Measurements from ENCODE around the gene OGDH.
"Not testable (repeated sequence)": the region's sequence is repeated elsewhere in the genome, so short reads cannot be mapped to it uniquely, and the experiment has no call there.

OGDH gene

GRCh38 chr7:44606341-44607140 lies at the start of gene OGDH:
OGDH (plus strand) TSS chr7:44606627; CDS start chr7:44624344, 17,717 bp downstream.
- Histone ChIP-seq H3K9me3 (ENCODE audit: low read length) (no peaks in the 10 kb centered on the region), H3K4me1 (ENCODE audit: insufficient read depth, low read length) (peaks cover 10% of the 10 kb centered on the region), H2AFZ (ENCODE audit: low read depth, low read length) (peak within 1 kb of the TSS; percentile 68), H3K36me3 (ENCODE audit: insufficient read depth, low read length) (no peaks in the 10 kb centered on the region), H3K27me3 (ENCODE audit: insufficient read depth, low read length) (no peaks in the 10 kb centered on the region), H3K4me3 (ENCODE audit: low read length) (peak within 1 kb of the TSS; percentile 59)

DNA sequence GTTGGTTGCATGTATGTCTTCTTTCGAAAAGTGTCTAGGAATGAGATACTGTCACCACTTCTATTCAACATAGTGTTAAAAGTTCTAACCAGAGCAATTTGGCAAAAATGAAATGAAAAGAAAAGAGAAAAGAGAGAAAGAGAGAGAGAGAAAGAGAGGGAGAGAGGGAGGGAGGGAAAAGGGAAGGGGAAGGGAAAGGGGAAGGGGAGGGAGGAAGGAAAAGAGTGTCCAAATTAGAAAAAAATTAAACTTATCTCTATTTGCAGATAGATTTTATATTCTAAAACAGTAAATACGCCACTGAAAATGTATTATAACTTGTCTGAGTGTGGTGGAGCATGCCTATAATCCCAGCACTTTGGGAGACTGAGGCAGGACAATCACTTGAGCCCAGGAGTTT lies 48.9 kb upstream of the OGDH start:
- Histone ChIP-seq H3K36me3 (ENCODE audit: insufficient read depth, low read length) (no peaks in the 10 kb centered on the region), H3K4me1 (ENCODE audit: insufficient read depth, low read length) (no peaks in the 10 kb centered on the region), H3K4me3 (ENCODE audit: low read length) (no peak overlapping the region), H3K9me3 (ENCODE audit: low read length) (no peaks in the 10 kb centered on the region), H2AFZ (ENCODE audit: low read depth, low read length) (no peak overlapping the region), H3K27me3 (ENCODE audit: insufficient read depth, low read length) (no peaks in the 10 kb centered on the region)

DNA sequence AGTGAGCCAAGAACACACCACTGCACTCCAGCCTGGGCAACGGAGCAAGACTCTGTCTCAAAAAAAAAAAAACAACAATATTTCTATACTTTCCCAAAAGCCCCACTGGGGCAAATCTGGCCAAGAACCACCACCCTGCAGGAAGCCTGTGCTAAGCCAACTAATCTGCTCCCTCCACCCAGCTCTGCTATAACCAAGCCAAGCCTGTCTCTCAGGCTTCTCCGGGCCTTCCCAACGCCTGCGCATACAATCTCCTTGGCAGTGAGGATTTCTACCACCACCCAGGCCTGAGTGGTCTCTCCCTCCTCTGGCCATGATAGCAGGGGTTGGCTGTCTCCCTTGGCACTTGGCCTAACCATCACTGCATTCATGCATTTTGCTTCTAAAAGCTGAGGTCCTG lies 46.9 kb upstream of the OGDH start:
- Histone ChIP-seq H3K4me3 (ENCODE audit: low read length) (no peak overlapping the region), H3K36me3 (ENCODE audit: insufficient read depth, low read length) (peaks cover 6% of the 10 kb centered on the region), H3K9me3 (ENCODE audit: low read length) (no peaks in the 10 kb centered on the region), H2AFZ (ENCODE audit: low read depth, low read length) (no peak overlapping the region), H3K4me1 (ENCODE audit: insufficient read depth, low read length) (no peaks in the 10 kb centered on the region), H3K27me3 (ENCODE audit: insufficient read depth, low read length) (no peaks in the 10 kb centered on the region)

DNA sequence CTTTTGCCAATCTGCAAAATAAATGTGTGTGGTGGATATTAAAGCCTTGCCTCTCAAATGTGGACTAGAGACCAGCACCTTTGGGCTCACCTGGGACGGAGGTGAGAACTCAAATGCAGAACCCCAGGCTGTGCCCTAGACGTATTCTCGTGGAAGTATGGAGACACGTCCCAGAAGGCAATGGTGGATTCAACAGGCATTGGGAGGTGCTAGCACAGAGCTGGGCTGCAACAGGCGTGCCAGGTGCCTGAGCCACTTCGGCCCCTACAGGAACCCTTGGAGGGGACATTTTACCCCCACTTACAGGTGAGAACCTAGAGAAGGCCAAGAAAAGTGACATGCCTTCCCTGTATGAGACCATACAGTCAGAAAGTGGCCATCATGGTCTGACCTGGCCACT lies 44.9 kb upstream of the OGDH start:
- peaks cover 19% of the 10 kb centered on the region for H3K36me3 ChIP-seq (ENCODE audit: insufficient read depth, low read length)
- H3K4me3 ChIP-seq (ENCODE audit: low read length) = no peak overlapping the region
- no peak overlapping the region for H2AFZ ChIP-seq (ENCODE audit: low read depth, low read length)
- H3K4me1 ChIP-seq (ENCODE audit: insufficient read depth, low read length) = no peaks in the 10 kb centered on the region
- no peaks in the 10 kb centered on the region for H3K27me3 ChIP-seq (ENCODE audit: insufficient read depth, low read length)
- H3K9me3 ChIP-seq (ENCODE audit: low read length) = no peaks in the 10 kb centered on the region

DNA sequence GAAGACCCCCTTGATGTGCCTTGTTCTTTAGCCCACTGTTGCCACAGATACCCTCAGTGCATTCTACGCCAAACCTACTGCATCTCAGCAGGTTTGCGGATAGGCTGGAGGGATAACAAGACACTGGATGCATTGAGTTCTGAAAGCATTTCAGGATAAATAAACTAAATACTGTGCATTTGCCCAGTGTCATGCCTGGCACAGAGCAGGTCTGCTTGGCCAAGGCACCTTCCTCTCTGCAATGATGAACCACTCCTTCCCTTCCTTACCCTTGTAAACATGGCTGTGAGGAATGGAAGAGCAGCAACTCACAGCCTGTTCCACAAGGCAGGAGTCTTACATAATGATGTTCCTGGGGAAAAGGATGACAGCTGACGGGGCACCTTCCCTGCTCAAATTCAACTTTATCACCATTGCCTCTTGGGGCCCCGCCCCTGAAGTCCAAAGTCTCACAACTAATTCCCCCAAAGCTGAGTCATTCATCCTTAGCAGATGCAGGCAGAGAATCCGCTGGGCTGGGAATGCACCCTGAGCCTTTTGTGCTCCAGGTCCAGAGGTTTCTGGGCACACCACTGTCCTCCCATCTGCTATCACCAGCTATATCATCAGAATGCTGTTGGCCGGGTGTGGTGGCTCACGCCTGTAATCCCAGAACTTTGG lies 44.3 kb upstream of the OGDH start:
- Histone ChIP-seq H2AFZ (ENCODE audit: low read depth, low read length) (no peak overlapping the region), H3K36me3 (ENCODE audit: insufficient read depth, low read length) (peaks cover 24% of the 10 kb centered on the region), H3K4me3 (ENCODE audit: low read length) (no peak overlapping the region), H3K27me3 (ENCODE audit: insufficient read depth, low read length) (no peaks in the 10 kb centered on the region), H3K9me3 (ENCODE audit: low read length) (no peaks in the 10 kb centered on the region), H3K4me1 (ENCODE audit: insufficient read depth, low read length) (no peaks in the 10 kb centered on the region)

DNA sequence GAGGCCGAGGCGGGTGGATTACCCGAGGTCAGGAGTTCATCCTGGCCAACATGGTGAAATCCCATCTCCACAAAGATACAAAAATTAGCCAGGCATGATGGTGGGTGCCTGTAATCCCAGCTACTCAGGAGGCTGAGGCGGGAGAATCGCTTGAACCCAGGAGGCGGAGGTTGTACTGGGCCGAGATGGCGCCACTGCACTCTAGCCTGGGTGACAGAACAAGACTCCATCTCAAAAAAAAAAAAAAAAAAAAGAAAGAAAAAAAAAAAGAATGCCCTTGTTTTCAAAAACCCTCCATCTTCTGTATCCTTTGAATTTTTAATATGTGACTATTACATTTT lies 43.8 kb upstream of the OGDH start:
- H3K9me3 ChIP-seq (ENCODE audit: low read length); H3K4me3 ChIP-seq (ENCODE audit: low read length); H3K4me1 ChIP-seq (ENCODE audit: insufficient read depth, low read length); H2AFZ ChIP-seq (ENCODE audit: low read depth, low read length); H3K27me3 ChIP-seq (ENCODE audit: insufficient read depth, low read length): not testable (repeated sequence)
- H3K36me3 ChIP-seq (ENCODE audit: insufficient read depth, low read length) = peaks cover 29% of the 10 kb centered on the region

DNA sequence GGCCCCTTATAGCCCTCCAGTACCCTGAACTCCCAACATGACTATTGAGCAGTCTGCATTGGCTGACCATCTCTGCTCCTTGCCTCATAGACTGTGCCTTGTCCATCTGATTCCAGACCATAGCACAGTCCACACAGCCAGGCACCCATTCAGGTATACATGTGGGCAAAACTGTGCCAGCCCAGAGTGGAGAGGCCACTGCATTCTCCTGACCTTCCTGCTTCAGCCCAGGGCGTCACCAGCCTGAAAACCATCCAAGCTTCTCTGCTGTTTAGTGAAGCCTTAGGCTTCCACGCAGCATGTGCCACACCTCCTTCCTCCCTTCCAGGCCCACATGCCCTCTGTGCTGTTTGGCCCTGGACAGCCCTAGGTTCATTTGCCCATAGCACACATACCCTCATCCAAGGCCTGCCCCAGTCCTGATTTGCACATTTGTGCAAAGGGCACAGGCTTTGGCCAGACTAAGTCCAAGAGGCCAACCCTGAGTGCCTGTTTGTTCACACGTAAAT lies 43.2 kb upstream of the OGDH start:
- no peak overlapping the region for H3K4me3 ChIP-seq (ENCODE audit: low read length)
- H3K4me1 ChIP-seq (ENCODE audit: insufficient read depth, low read length) = no peaks in the 10 kb centered on the region
- no peaks in the 10 kb centered on the region for H3K9me3 ChIP-seq (ENCODE audit: low read length)
- H2AFZ ChIP-seq (ENCODE audit: low read depth, low read length) = no peak overlapping the region
- no peaks in the 10 kb centered on the region for H3K27me3 ChIP-seq (ENCODE audit: insufficient read depth, low read length)
- H3K36me3 ChIP-seq (ENCODE audit: insufficient read depth, low read length) = peaks cover 35% of the 10 kb centered on the region

GRCh38 chr7:44564606-44565005 lies 41.8 kb upstream of the OGDH start:
- Histone ChIP-seq H3K4me3 (ENCODE audit: low read length) (no peak overlapping the region), H3K9me3 (ENCODE audit: low read length) (no peaks in the 10 kb centered on the region), H3K36me3 (ENCODE audit: insufficient read depth, low read length) (peaks cover 49% of the 10 kb centered on the region), H3K4me1 (ENCODE audit: insufficient read depth, low read length) (no peaks in the 10 kb centered on the region), H3K27me3 (ENCODE audit: insufficient read depth, low read length) (no peaks in the 10 kb centered on the region), H2AFZ (ENCODE audit: low read depth, low read length) (no peak overlapping the region)

- Histone ChIP-seq H3K36me3 (ENCODE audit: insufficient read depth, low read length) (peaks cover 55% of the 10 kb centered on the region), H3K4me3 (ENCODE audit: low read length) (no peak overlapping the region), H2AFZ (ENCODE audit: low read depth, low read length) (no peak overlapping the region), H3K4me1 (ENCODE audit: insufficient read depth, low read length) (no peaks in the 10 kb centered on the region), H3K27me3 (ENCODE audit: insufficient read depth, low read length) (no peaks in the 10 kb centered on the region), H3K9me3 (ENCODE audit: low read length) (no peaks in the 10 kb centered on the region)
Measured at GRCh38 chr7:44565097-44565794, 41.2 kb upstream of the OGDH start.

DNA sequence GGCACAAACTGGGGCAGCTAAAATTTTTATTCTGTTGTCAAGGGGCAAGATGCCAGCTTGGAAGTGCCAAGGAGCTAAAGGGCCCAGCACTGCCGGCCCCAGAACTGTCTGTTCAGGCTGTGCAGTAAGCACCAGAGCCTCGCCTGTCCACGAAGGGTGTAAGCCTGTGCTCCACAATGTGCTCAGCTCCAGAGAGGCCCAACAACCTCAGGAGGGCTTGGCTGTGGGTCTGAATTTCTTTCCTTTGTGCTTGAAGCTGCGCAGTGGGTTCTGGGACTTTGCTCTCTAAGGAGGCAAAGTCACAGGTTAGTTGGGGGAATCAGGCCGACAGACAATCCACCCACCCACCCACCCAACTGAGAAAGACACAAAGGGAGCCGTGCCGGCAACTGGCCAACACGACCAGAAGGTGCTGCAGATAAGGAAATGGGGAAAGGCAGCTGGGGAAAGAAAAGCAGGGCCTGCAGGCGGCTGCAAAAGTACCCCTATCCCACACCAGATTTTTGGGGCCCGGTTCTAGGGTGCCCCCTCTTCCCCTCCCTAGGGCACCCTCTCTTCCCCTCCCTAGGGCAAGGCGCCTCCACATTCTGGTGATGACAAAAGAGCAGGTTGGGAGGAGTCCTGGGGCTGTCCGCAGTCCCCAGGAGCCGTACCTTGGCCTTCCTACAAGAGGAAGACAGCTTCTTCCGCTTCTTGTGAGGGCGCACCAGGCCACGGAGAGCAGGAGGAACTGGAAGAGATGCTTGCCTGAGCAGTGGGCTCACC lies 40.5 kb upstream of the OGDH start:
- no peaks in the 10 kb centered on the region for H3K4me1 ChIP-seq (ENCODE audit: insufficient read depth, low read length)
- peaks cover 62% of the 10 kb centered on the region for H3K36me3 ChIP-seq (ENCODE audit: insufficient read depth, low read length)
- H3K9me3 ChIP-seq (ENCODE audit: low read length) = no peaks in the 10 kb centered on the region
- no peaks in the 10 kb centered on the region for H3K27me3 ChIP-seq (ENCODE audit: insufficient read depth, low read length)
- H3K4me3 ChIP-seq (ENCODE audit: low read length) = no peak overlapping the region
- no peak overlapping the region for H2AFZ ChIP-seq (ENCODE audit: low read depth, low read length)

DNA sequence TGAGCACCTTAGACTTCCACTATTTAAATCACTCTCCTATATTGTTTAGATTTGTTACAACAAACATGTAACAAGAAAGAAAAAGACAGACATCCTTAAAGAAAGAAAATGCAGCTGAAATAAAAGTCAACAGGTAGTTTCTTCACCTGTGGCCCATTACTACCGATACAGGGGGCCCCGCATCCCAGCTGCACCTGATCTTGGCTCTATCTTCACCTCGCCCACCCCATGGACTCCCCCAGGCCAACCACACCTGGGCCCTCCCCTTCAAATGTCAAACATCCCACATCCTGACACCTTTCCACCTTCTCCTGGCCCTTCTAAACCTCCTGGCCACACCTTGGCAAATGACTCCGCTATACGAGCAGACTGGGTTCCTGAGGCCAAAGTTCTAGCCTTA lies 39.7 kb upstream of the OGDH start:
- Histone ChIP-seq H3K4me1 (ENCODE audit: insufficient read depth, low read length) (no peaks in the 10 kb centered on the region), H2AFZ (ENCODE audit: low read depth, low read length) (no peak overlapping the region)

DNA sequence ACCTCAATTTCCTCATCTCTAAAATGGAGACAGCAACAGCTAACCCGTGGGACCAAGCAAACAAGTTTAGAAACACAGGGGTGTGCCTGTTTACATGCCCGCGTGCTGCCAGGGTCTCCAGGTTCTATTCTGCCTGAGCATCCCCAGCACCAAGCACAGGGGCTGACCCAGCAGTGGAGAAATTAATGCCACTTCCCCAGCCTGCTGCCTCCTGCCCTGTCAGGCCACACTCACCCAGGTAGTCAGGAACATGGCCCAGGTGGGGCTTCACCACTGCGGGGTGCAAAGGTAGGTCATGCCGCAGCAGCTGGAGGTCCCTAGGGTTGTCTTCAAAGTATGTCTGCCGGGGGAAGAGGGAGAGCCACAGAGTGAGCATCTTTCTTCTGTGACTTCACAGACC lies 38.5 kb upstream of the OGDH start:
- no peaks in the 10 kb centered on the region for H3K27me3 ChIP-seq (ENCODE audit: insufficient read depth, low read length)
- H2AFZ ChIP-seq (ENCODE audit: low read depth, low read length) = no peak overlapping the region
- H3K4me1 ChIP-seq (ENCODE audit: insufficient read depth, low read length) = peaks cover 5% of the 10 kb centered on the region
- H3K9me3 ChIP-seq (ENCODE audit: low read length) = no peaks in the 10 kb centered on the region
- H3K36me3 ChIP-seq (ENCODE audit: insufficient read depth, low read length) = peaks cover 80% of the 10 kb centered on the region
- H3K4me3 ChIP-seq (ENCODE audit: low read length) = no peak overlapping the region

More for the DNA sequence above, 39.7 kb upstream of the OGDH start:
- Histone ChIP-seq H3K27me3 (ENCODE audit: insufficient read depth, low read length) (no peaks in the 10 kb centered on the region), H3K36me3 (ENCODE audit: insufficient read depth, low read length) (peaks cover 68% of the 10 kb centered on the region), H3K4me3 (ENCODE audit: low read length) (no peak overlapping the region), H3K9me3 (ENCODE audit: low read length) (no peaks in the 10 kb centered on the region)
